Activated CD8-positive, alpha-beta memory T cell treated with anti-CD3 and anti-CD28 coated beads for 1 hour (primary cell): ENCODE data around the gene MRPL37.

Source experiments
- DNase-seq, 2 donors: peaks; one replicate each; pipeline ENCODE4 v3.0.0-alpha.2; 2020; ENCODE audit warnings: low read depth in 1 of 2; ENCODE audit errors: extremely low read depth in 1 of 2

Gene MRPL37

GRCh38 chr1:54238353-54239034, 38.5 kb downstream of the MRPL37 start:
- no peak for DNase-seq

GRCh38 chr1:54239035-54239383, 39.0 kb downstream of the MRPL37 start:
- no peak for DNase-seq

- no peak for DNase-seq
Measured at GRCh38 chr1:54239631-54240031, 39.7 kb downstream of the MRPL37 start.

GRCh38 chr1:54240741-54241335, 40.9 kb downstream of the MRPL37 start:
- DNase-seq = no peak

GRCh38 chr1:54241364-54241763, 41.4 kb downstream of the MRPL37 start:
- no peak for DNase-seq

GRCh38 chr1:54243022-54243421, 43.1 kb downstream of the MRPL37 start:
- no peak for DNase-seq

GRCh38 chr1:54244655-54245054, 44.7 kb downstream of the MRPL37 start:
- DNase-seq = no peak

- no peak for DNase-seq
Measured at GRCh38 chr1:54245501-54245900, 45.5 kb downstream of the MRPL37 start.

GRCh38 chr1:54246116-54246721, 46.3 kb downstream of the MRPL37 start:
- DNase-seq = no peak

GRCh38 chr1:54247863-54248515, 48.0 kb downstream of the MRPL37 start:
- DNase-seq = no peak

GRCh38 chr1:54248966-54249365, 49.0 kb downstream of the MRPL37 start:
- no peak for DNase-seq

- no peak for DNase-seq
Measured at GRCh38 chr1:54249819-54250435, 50.0 kb downstream of the MRPL37 start.

GRCh38 chr1:54250670-54251069, 50.7 kb downstream of the MRPL37 start:
- no peak for DNase-seq

GRCh38 chr1:54252371-54252936, 52.5 kb downstream of the MRPL37 start:
- DNase-seq = no peak

- no peak for DNase-seq
Measured at GRCh38 chr1:54253480-54253879, 53.5 kb downstream of the MRPL37 start.

- no peak for DNase-seq
Measured at GRCh38 chr1:54254055-54254454, 54.1 kb downstream of the MRPL37 start.

- DNase-seq = no peak
Measured at GRCh38 chr1:54255026-54255702, 55.2 kb downstream of the MRPL37 start.

- DNase-seq = no peak
Measured at GRCh38 chr1:54256522-54257345, 56.8 kb downstream of the MRPL37 start.

GRCh38 chr1:54257346-54257620, 57.3 kb downstream of the MRPL37 start:
- DNase-seq = no peak

GRCh38 chr1:54257876-54258275, 57.9 kb downstream of the MRPL37 start:
- no peak for DNase-seq
